ENCODE data around the gene ATG5.

- TF ChIP-seq ZFX (IDR thresholded peaks at IDR 0.05; ENCODE audit: borderline replicate concordance) (no peak), CTCF (IDR thresholded peaks at IDR 0.05) (no peak)
These were observed 84.1 kb downstream of the ATG5 start for GRCh38 chr6:106241498-106241897.
